Measurements from ENCODE around the gene DENND6B. TPM values are rescaled to one million over a fixed set of nuclear protein-coding genes. Genes with fewer than 3 reads are reported as not detected.
A peak's percentile ranks its signal among the peaks of the same experiment; 100 is the strongest.

The DENND6B gene
- total RNA-seq, 1 experiment from 2014 or later = 13.2 TPM

DNA sequence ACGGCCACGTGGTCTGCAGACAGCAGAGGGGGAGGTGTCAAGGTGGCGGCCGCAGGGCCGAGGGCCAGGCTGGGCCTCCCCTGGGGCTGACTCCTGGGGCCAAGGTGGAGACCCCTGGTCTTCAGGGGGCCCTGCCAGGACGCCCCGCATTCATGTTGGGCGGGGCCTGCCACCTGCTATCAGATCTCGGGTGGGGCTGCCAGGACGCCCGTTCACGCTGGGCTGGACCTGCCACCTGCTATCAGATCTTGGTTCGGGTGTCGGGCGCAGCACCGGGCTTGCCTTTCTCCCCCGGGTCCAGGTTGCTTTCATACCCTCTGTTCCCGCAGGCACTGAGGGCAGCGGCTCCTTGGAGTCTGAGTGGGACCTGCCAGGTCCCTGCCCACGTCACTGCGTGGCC, 40.5 kb downstream of the DENND6B start:
- no TSS peak for BruUV-seq (replicated peaks)
- no peaks in the 10 kb centered on the region for H3K9me3 Mint-ChIP-seq (ENCODE audit: low read depth, unreplicated experiment)
- intact Hi-C loops (cut with micrococcal nuclease; ENCODE audit: unreplicated experiment) = no loop called here
- H3K27me3 Mint-ChIP-seq (ENCODE audit: unreplicated experiment) = no peaks in the 10 kb centered on the region
- CTCF ChIA-PET = no interaction called here
- peak overlapping the region; percentile 52 for H3K27ac Mint-ChIP-seq (ENCODE audit: unreplicated experiment)
- H3K36me3 Mint-ChIP-seq (ENCODE audit: insufficient read depth, unreplicated experiment) = peaks cover 80% of the 10 kb centered on the region
- H3K4me3 Mint-ChIP-seq (ENCODE audit: low read depth, unreplicated experiment) = no peak overlapping the region
- H3K4me1 Mint-ChIP-seq (ENCODE audit: low read depth, unreplicated experiment) = peaks cover 10% of the 10 kb centered on the region
- DNase-seq = no peak
- TF ChIP-seq, protein P1, sequence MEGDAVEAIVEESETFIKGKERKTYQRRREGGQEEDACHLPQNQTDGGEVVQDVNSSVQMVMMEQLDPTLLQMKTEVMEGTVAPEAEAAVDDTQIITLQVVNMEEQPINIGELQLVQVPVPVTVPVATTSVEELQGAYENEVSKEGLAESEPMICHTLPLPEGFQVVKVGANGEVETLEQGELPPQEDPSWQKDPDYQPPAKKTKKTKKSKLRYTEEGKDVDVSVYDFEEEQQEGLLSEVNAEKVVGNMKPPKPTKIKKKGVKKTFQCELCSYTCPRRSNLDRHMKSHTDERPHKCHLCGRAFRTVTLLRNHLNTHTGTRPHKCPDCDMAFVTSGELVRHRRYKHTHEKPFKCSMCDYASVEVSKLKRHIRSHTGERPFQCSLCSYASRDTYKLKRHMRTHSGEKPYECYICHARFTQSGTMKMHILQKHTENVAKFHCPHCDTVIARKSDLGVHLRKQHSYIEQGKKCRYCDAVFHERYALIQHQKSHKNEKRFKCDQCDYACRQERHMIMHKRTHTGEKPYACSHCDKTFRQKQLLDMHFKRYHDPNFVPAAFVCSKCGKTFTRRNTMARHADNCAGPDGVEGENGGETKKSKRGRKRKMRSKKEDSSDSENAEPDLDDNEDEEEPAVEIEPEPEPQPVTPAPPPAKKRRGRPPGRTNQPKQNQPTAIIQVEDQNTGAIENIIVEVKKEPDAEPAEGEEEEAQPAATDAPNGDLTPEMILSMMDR (IDR thresholded peaks at IDR 0.05; ENCODE audit: unreplicated experiment) = no peak

DNA sequence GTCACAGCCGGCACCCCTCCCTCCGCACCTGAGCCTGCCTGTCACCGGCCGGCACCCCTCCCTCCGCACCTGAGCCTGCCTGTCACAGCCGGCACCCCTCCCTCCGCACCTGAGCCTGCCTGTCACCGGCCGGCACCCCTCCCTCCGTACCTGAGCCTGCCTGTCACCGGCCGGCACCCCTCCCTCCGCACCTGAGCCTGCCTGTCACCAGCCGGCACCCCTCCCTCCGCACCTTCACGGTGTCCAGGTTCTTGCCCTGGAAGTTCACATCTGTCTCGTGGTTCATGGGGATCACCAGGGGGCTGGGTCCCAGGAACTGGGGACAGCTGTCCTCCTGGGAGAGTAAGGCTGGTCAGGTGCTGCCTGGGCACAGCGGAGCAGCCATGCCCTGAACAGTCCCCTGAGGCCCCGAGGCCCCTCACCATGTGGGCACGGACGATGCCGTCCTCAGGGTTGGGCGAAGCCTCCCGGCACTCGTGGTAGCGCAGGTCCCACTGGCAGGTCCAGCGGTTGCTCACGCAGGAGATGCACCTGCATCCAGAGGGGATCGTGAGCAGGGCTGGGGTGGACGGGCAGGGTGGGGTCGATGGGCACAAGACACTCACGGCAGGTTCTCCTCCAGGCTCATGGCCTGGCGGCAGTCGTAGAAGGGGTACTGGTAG, 41.1 kb downstream of the DENND6B start:
- no peak for DNase-seq
- Mint-ChIP-seq H3K4me3 (ENCODE audit: low read depth, unreplicated experiment) (no peak overlapping the region), H3K4me1 (ENCODE audit: low read depth, unreplicated experiment) (peaks cover 7% of the 10 kb centered on the region), H3K27ac (ENCODE audit: unreplicated experiment) (peak overlapping the region; percentile 52), H3K27me3 (ENCODE audit: unreplicated experiment) (no peaks in the 10 kb centered on the region), H3K36me3 (ENCODE audit: insufficient read depth, unreplicated experiment) (peaks cover 83% of the 10 kb centered on the region), H3K9me3 (ENCODE audit: low read depth, unreplicated experiment) (no peaks in the 10 kb centered on the region)
- no TSS peak for BruUV-seq (replicated peaks)
- CTCF ChIA-PET = no interaction called here
- intact Hi-C loops (cut with micrococcal nuclease; ENCODE audit: unreplicated experiment) = no loop called here
- TF ChIP-seq, protein P1 (IDR thresholded peaks at IDR 0.05; ENCODE audit: unreplicated experiment) = no peak

DNA sequence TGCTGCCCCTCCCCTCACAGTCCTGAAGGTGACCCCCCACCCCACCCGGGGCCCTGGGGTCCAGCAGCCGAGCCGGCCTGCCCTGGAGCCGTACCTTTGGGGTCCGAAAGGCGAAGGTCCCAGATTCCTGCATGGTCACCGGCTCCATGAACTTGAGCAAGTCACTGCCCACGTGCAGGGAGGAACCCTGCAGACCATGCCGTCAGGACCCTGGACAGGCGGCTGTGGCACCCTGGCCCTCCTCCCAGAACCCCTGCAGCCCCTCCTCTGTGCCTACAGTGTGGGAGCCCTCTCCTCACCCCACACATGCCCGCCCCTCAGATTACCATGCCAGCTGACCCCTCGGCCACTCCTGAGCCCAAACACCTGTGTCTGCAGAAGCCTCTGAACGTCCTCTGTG, 42.3 kb downstream of the DENND6B start:
- TF ChIP-seq, protein P1 (IDR thresholded peaks at IDR 0.05; ENCODE audit: unreplicated experiment) = no peak
- intact Hi-C loops (cut with micrococcal nuclease; ENCODE audit: unreplicated experiment) = no loop called here
- no TSS peak for BruUV-seq (replicated peaks)
- no peaks in the 10 kb centered on the region for H3K9me3 Mint-ChIP-seq (ENCODE audit: low read depth, unreplicated experiment)
- peaks cover 7% of the 10 kb centered on the region for H3K4me1 Mint-ChIP-seq (ENCODE audit: low read depth, unreplicated experiment)
- no peaks in the 10 kb centered on the region for H3K27me3 Mint-ChIP-seq (ENCODE audit: unreplicated experiment)
- CTCF ChIA-PET = interaction anchor here (0.5 kb wide), 1 partner anchor 46 kb away, joined by 3 read pairs; no protein-coding TSS in a partner anchor
- peak overlapping the region; percentile 25 for H3K27ac Mint-ChIP-seq (ENCODE audit: unreplicated experiment)
- H3K4me3 Mint-ChIP-seq (ENCODE audit: low read depth, unreplicated experiment) = no peak overlapping the region
- no peak for DNase-seq
- peaks cover 84% of the 10 kb centered on the region for H3K36me3 Mint-ChIP-seq (ENCODE audit: insufficient read depth, unreplicated experiment)

DNA sequence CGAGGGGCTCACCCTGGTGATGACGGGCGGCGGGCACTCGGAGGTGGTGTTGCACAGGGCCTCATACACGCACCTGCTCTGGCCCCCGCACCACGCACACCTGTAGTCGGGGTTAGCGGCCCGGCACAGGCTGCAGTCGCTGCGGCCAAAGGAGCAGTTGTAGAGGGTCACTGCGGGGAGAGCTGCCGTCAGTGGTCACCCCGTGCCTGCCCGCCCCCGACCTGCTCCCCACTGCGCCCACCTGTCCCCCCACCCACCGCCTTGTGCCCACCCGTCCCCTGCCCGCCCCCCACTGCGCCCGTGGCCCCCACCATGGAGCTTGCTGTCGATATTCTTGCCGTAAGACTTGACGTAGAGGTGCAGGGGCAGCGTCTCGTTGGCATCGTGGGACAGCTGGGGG, 43.0 kb downstream of the DENND6B start:
- DNase-seq = no peak
- BruUV-seq (replicated peaks) = no TSS peak
- no peak overlapping the region for H3K27ac Mint-ChIP-seq (ENCODE audit: unreplicated experiment)
- H3K27me3 Mint-ChIP-seq (ENCODE audit: unreplicated experiment) = no peaks in the 10 kb centered on the region
- H3K9me3 Mint-ChIP-seq (ENCODE audit: low read depth, unreplicated experiment) = no peaks in the 10 kb centered on the region
- intact Hi-C loops (cut with micrococcal nuclease; ENCODE audit: unreplicated experiment) = no loop called here
- peaks cover 7% of the 10 kb centered on the region for H3K4me1 Mint-ChIP-seq (ENCODE audit: low read depth, unreplicated experiment)
- TF ChIP-seq, protein P1 (IDR thresholded peaks at IDR 0.05; ENCODE audit: unreplicated experiment) = no peak
- CTCF ChIA-PET = interaction anchor here (0.5 kb wide), 1 partner anchor 47 kb away, joined by 3 read pairs; no protein-coding TSS in a partner anchor
- peak overlapping the region; percentile 51 for H3K4me3 Mint-ChIP-seq (ENCODE audit: low read depth, unreplicated experiment)
- H3K36me3 Mint-ChIP-seq (ENCODE audit: insufficient read depth, unreplicated experiment) = peaks cover 85% of the 10 kb centered on the region

Data from Calu3 (cell line).